OCI-LY7 (cell line): Measurements from ENCODE around the gene SLC26A4.

ENCODE experiments used
- EZH2phosphoT487 ChIP-seq: fragments of 200-600 bp; sonication (generic); IDR thresholded peaks from 2 replicates; pipeline ENCODE4 v1.6.1; 2018; ENCODE audit warnings: low read depth, borderline replicate concordance, mild to moderate bottlenecking, mixed run types, antibody characterized with exemption, low read length, moderate library complexity, mixed read lengths
- TF ChIP-seq, protein P1 (sequence below): fragments of 200-600 bp; sonication (generic); conservative IDR thresholded peaks from 2 replicates; pipeline ENCODE4 v1.5.1; 2014; ENCODE audit warnings: mild to moderate bottlenecking, antibody characterized with exemption, low read length, moderate library complexity, mixed read lengths

GRCh38 chr7:107643938-107644308 is 16.7 kb upstream of the SLC26A4 start:
- TF ChIP-seq, protein P1, sequence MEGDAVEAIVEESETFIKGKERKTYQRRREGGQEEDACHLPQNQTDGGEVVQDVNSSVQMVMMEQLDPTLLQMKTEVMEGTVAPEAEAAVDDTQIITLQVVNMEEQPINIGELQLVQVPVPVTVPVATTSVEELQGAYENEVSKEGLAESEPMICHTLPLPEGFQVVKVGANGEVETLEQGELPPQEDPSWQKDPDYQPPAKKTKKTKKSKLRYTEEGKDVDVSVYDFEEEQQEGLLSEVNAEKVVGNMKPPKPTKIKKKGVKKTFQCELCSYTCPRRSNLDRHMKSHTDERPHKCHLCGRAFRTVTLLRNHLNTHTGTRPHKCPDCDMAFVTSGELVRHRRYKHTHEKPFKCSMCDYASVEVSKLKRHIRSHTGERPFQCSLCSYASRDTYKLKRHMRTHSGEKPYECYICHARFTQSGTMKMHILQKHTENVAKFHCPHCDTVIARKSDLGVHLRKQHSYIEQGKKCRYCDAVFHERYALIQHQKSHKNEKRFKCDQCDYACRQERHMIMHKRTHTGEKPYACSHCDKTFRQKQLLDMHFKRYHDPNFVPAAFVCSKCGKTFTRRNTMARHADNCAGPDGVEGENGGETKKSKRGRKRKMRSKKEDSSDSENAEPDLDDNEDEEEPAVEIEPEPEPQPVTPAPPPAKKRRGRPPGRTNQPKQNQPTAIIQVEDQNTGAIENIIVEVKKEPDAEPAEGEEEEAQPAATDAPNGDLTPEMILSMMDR: no peak
- TF ChIP-seq EZH2phosphoT487: no peak
